ENCODE results near the gene B3GNT4. TPM values are rescaled to one million over a fixed set of nuclear protein-coding genes. Genes with fewer than 3 reads are reported as not detected.

Gene B3GNT4
- 0.21 to 0.80 TPM (median 0.53 TPM) in 5 replicates for total RNA-seq (2022; extraction: Qiagen RNA extraction; ENCODE audit: low read depth)

GRCh38 chr12:122203301-122204166 is at the start of gene B3GNT4:
Gene B3GNT4 (plus strand): TSS chr12:122203709. CDS start chr12:122204619, 910 bp downstream.

GRCh38 chr12:122174155-122174845 is 29.2 kb upstream of the B3GNT4 start, which contains the start of gene IL31:
Gene IL31 (minus strand): TSS chr12:122174221. CDS start chr12:122174172, 49 bp downstream.

GRCh38 chr12:122182887-122183587 is 20.5 kb upstream of the B3GNT4 start, which contains the start of gene LRRC43:
Gene LRRC43 (plus strand): TSS chr12:122183123. CDS start chr12:122183145, 22 bp downstream.

GRCh38 chr12:122225683-122226365 is 22.3 kb downstream of the B3GNT4 start, which contains the start of gene DIABLO:
Gene DIABLO (minus strand): TSS chr12:122226052. CDS start chr12:122226014, 38 bp downstream.

Other genes starting within 250 kb of the B3GNT4 start
- gene BCL7A, start 181.8 kb upstream of the B3GNT4 start, total RNA-seq (2022; extraction: Qiagen RNA extraction; ENCODE audit: low read depth): 9.3 to 13.5 TPM (median 12.8 TPM) in 5 replicates
- gene MLXIP, start 125.0 kb upstream of the B3GNT4 start, total RNA-seq (2022; extraction: Qiagen RNA extraction; ENCODE audit: low read depth): 22.7 to 34.2 TPM (median 27.3 TPM) in 5 replicates
- not detected in 5 replicates for gene IL31, start 29.5 kb upstream of the B3GNT4 start, total RNA-seq (2022; extraction: Qiagen RNA extraction; ENCODE audit: low read depth)
- gene LRRC43, start 20.6 kb upstream of the B3GNT4 start, total RNA-seq (2022; extraction: Qiagen RNA extraction; ENCODE audit: low read depth): 0.10 to 0.27 TPM (median 0.14 TPM) in 3 of 5 replicates, not detected in the others
- gene DIABLO, start 22.3 kb downstream of the B3GNT4 start, total RNA-seq (2022; extraction: Qiagen RNA extraction; ENCODE audit: low read depth): 69.3 to 78.3 TPM (median 74.1 TPM) in 5 replicates
- 17.5 to 20.6 TPM (median 19.6 TPM) in 5 replicates for gene VPS33A, start 62.8 kb downstream of the B3GNT4 start, total RNA-seq (2022; extraction: Qiagen RNA extraction; ENCODE audit: low read depth)
- gene CLIP1, start 219.0 kb downstream of the B3GNT4 start, total RNA-seq (2022; extraction: Qiagen RNA extraction; ENCODE audit: low read depth): 40.3 to 58.9 TPM (median 45.6 TPM) in 5 replicates